ENCODE data around the gene RBMS3.
"Not testable (repeated sequence)": the region's sequence is repeated elsewhere in the genome, so short reads cannot be mapped to it uniquely, and the experiment has no call there.

The RBMS3 gene

GRCh38 chr3:29393946-29394345, 113.1 kb downstream of the RBMS3 start:
- not testable (repeated sequence) for DNase-seq

- no peak for DNase-seq
Observed at GRCh38 chr3:29397406-29397805, 116.5 kb downstream of the RBMS3 start.

DNA sequence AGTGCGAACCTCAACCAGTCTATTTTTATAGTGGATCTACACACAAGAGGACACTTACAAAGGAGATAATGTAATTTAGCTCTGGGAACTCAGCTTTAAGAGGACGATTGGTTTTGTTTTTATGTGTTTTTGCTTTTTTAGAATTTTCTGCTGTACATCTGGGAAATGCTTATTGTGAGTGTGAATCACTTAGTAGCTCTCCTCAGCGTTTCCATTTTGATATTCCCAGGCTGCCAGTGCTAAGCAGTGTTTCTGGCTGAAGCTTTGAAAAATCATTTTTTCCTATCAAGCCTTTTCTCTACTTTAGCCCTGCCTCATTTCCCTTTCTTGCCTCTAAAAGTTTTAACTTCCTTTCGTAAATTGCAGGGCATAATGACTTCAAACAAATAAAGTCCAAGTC, 117.9 kb downstream of the RBMS3 start:
- DNase-seq: no peak

DNA sequence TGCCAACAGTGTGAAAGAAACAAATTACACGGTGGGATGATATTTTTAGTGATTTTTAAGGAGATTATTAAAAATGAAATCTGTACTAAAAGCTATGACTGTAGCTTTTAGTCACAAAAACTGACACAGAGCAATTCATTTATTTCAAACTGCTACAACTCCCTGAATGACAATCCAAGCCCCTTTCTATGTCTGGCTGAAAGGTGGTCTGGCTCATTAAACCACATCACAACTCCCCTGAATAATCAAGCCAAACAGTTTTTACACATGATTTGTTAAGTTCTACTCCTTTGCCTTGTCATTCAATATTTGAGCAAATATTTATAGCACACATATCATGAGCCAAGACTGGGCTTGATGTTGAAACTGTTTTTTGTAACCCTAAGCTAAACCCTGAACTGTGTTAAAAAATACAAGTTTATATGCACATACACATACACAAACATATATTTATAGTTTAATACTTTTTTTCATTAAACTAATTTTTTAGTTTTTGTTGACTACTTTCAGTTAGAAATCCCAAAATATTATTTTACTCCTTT, 125.5 kb downstream of the RBMS3 start:
- no peak for DNase-seq

DNA sequence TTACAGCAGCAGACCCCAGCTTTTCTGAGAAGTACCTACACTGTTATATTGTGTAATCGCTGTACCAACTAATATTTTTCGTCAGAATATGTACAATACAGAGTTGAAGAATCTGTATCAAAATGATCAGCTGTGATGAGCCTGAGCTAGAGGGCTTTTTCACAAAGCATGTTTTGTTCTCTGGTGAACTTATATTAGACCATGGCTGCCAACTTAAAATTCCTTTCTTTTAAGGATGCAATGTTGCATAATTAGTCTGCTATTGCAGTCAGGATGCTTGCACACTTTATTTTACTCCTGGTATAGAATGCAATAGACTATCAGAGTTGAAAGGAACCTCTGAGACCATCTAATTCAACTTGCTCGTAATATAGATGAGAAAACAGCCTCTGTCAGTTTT, 127.8 kb downstream of the RBMS3 start:
- no peak for DNase-seq

DNA sequence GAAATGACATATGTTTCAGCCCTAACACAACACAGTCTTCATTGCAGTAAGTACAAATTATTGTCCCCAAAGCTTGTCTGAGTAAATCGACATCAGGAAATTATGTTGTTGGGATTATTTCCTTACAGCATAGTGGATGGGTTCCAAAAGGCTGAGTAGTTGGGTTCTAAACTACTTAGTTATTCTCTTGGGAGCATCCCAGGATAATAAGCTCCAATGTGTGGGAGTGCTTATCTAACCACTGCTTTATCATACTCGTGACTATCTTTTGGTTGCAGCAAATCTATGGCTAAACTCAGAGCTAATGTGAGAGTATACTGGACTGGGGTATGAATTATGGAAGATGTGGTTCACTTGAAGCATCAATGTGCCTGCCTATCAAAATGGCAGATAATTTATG, 128.5 kb downstream of the RBMS3 start:
- DNase-seq: no peak

DNA sequence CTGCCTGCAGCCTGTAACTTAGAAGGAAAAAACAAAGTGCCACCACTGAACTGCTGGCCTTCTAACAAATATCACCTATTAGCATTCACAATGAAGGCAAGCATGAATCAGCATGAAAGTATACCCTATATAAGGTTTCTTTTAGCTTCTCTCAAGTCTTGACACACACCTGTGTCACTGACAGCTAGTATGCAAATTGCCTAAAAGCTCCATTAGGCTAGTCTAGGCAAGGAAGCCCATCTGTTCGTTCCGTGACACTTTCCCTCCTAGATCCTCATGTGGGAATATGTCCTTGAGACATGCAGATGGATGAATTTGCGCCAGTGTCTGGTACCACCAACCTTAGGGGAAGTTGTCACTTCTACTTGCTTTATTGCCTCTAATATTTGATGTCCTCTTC, 129.3 kb downstream of the RBMS3 start:
- DNase-seq: no peak

DNA sequence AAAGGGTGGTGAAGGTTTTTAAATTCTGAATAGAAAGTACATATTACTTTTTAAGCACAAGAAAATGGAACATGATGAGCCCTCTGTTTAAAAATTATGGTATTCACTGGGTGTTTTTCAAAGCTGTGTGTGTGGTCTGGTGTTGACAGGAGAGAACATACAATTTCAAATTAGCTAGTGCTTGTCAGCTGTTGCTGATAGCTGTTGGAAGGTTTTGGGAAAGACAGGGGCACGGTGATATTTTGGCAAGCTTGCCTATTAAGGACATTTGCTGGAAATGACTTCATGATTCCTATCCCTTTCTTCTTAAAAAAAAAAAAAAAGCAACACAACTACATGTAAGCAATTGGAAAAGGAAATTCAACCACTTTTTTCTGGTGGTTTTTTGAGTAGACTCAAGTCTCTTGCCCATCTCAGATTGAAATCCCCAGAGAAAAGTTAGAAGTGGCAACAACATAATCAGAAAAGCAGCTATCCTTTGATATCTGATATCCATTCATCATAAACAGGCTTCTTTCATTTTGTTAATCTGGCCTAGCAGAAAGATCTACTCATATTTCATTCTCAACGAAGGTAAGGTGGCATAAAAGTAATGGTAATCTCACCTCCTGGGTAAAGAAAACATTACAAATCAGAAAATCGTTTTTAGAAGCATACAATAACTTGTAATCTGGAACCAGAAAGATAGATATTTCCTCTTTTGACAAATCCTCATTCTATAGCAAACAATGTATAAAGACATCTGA, 130.0 kb downstream of the RBMS3 start:
- no peak for DNase-seq

- DNase-seq: no peak
Observed at GRCh38 chr3:29412110-29412509, 131.2 kb downstream of the RBMS3 start.

GRCh38 chr3:29414468-29415224, 133.8 kb downstream of the RBMS3 start:
- DNase-seq: no peak

GRCh38 chr3:29415482-29416223, 134.8 kb downstream of the RBMS3 start:
- no peak for DNase-seq

DNA sequence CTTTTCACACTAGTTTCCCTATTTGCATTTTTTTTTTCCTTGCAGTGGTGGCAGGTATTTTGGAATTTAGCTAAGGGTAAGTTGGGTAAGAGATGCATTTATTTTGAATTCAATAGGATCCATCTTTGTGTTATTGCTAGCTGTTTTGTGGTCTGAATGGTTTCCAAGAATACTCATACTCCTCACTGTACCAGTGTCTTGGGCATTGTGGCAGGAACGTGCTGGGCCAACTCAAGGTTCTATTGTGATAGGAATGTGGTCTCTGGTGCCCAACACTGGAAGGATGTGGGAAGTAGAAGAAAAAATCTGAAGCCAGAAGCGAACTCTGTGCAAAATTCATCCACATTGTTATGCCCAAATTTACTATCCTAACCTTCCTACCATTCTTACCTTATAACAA, 135.6 kb downstream of the RBMS3 start:
- no peak for DNase-seq

DNA sequence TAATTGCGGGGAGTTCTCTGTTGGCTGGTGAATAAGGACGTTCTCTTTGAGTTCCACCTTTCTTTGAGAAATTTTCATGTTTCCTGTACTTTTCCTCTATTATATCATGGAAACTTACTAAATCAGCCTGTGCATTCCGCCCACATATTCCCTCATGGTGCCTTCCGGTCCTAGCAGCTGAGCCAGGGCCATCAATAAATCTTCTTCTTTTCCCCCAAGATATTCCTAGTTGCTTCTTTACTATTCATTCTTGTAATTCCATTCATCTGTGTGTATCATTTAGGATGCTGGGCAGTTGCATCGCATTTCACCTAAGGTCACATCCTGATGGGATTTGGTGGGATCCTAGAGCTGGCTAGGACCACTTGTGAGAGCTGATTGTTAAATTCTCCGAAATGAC, 139.2 kb downstream of the RBMS3 start:
- DNase-seq: no peak

GRCh38 chr3:29426302-29427226, 145.7 kb downstream of the RBMS3 start:
- no peak for DNase-seq

DNA sequence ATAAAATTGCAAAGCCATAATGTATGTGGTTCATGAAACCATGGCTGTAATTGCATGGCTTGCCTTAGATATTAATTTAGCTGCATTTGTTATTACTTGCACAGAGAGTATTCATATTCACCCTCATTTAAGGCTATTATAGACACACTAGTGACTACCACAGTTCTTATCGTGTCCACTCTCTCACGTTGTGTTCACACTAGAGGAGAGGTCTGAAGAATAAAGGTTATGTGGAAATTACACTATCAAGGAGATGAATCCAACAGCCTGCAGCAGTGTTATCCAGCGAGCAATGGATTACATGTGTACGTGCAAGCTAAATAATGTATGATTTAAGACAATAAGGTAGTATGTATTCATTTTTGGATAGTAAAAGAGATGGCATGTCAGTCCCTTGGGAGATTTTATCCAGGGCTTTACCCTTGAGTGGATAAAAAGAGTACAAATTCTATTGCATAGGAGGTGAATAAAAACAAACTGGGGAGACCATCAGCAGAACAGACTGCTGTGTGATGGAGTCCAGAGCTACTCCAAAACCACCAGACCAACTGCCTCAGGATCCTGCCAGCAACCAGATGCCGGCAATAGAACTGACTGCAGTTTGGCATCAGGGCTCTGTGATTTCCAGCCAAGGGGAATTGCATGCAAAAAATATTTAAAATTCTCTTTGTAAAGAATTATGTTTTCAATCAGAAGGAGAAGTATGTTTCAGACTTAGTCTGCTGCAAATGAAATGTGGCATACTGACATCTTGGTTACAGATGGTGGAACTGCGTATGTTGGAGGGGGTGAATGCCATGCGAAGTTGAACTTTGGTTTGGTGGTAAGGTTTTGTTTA, 146.6 kb downstream of the RBMS3 start:
- DNase-seq: no peak

DNA sequence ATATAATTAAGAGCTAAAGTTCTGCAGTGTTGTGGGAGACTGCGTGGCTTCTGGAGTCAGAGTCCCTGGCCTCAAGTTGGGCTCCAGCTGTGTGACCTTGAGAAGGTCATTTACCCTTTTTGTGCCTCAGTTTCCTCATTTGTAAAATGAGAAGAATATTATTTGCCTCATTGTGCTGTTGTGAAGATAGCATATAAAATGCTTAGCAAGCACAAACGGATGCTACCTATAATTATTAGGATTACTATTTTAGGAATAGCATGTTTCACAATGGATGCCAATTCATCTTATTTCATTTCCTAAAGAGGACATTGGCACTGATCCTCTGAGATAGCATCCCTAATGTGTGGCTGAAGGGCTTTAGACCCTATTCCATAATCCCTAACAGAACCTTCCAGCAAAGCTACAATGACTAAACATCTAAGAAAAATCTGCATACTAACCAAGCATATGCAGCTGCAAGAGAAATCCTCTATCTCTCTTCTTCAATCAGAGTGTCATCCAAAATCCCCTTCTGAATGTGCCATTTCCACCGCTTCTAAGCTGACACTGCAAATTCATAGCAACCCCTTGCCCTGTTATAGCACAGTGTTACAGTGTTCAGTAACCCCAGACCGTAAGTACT, 148.3 kb downstream of the RBMS3 start:
- no peak for DNase-seq

GRCh38 chr3:29430558-29430971, 149.7 kb downstream of the RBMS3 start:
- no peak for DNase-seq

DNA sequence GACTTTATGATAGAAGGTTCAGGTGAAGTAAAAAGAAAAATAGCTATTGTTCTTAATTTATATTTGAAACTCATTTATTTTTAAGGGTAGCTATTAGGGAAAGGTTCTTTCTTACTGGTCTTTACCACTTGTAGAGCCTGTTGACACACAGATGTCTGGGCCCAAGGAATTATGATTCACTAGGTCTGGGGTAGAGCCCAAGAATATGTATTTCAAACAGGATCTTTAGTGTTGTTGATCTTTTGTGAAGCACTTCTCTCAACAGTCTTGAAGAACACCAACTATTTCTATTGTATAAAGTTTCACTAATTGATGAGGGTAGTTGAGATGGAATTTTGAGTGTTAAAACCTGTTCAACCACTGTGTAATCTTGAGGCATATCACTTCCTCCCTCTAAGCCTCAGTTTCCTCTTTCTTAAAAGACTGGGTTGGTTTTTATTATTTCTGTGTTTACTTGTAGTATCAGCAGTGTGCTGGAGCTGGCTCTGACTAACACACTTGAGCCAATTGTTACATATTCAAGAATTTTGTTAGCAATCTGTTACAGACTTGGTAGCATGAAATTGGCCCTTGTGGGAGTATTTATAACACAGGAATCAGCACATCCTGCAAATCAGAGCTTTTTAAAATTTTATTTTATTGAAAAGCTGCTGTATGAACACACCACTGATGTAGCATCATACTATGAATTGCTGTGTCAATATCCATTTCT, 155.9 kb downstream of the RBMS3 start:
- DNase-seq: no peak

DNA sequence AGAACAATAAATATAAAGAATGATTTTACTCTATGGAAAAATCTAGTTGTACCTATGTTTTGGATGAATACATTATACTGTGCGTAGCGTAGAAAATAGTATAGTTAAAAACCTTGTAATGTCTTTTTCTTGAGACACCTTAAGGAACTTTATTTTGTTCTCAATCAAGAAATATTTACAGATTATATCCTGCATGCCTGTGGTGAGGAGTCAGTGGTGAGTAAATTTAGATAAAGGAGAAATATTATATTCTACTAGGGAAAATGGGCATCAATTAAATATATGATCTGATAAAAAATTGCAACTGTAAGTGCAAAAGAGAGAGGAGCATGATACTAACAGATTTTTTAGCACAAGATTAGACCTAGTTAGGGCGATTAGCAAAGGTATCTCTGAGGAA, 157.7 kb downstream of the RBMS3 start:
- DNase-seq: no peak
